HFF-Myc (cell line): ENCODE results near the gene SRP14.

ENCODE experiments used
- DNase-seq: peaks from one replicate; pipeline ENCODE4 v3.0.0-alpha.2; 2011; ENCODE audit warnings: low read depth; ENCODE audit errors: extremely low read depth
- H3K4me3 ChIP-seq: replicated peaks from 2 replicates; pipeline ENCODE4 v1.5.1; 2011; ENCODE audit warnings: low read depth, mild to moderate bottlenecking, control low read depth, low read length
- CTCF ChIP-seq: IDR thresholded peaks from 2 replicates; pipeline ENCODE4 v1.5.1; 2012; ENCODE audit warnings: mild to moderate bottlenecking, low read depth, low read length, control low read depth; ENCODE audit errors: missing control alignments

Gene SRP14, protein sequence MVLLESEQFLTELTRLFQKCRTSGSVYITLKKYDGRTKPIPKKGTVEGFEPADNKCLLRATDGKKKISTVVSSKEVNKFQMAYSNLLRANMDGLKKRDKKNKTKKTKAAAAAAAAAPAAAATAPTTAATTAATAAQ

GRCh38 chr15:40038638-40039543 is at the start of gene SRP14:
SRP14 (minus strand) TSS chr15:40039181; CDS start chr15:40039116, 65 bp downstream.
- TF ChIP-seq CTCF = no peak
- DNase-seq = peak; percentile 75
- H3K4me3 ChIP-seq = peak within 1 kb of the TSS; percentile 94

DNA sequence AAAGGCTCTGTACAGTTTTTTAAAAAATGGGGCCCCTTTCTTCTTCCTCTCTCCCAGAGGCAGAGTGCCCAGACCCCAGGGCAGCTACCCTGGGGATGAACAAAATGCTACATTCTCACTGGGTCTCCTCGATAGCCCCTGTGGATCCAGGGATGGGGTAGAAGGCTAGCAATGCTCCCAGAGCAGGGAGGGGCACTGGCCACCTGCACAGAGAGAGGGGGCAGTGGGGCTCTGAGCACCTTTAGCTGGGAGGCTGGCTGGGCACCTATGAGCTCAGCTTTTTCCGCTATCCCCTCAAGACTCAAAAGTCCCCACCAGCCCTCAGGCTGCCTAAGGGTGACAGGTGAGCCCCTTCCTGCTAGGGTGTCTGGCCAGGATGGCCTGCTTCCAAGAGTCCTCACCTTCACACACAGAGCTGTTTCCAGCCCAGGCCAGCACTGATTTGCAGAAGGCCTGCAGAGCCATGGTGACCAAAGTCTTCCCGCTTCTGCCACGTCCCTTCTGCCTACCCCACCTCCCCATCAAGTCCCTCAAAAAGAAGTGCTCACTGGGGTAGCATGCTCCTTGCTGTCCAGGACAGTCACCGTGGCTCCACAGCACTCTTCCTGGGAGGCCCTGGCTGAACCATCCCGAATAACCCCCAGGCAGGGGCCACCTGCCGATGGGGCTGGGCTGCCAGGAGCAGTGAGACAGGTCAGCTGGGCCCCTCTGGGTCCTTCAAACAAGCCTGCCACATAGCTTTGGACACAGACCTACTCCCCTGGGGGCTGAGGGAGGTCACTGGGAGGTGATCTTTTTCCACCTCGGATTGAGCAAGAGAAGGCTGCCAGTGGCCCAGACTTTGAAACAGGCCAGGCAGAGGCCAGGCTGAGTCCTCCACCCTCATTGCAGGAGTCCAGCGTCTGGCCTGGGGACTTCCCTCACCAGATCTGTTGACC is 49.3 kb upstream of the SRP14 start:
- H3K4me3 ChIP-seq = no peak overlapping the region
- DNase-seq = no peak
- TF ChIP-seq CTCF = no peak

DNA sequence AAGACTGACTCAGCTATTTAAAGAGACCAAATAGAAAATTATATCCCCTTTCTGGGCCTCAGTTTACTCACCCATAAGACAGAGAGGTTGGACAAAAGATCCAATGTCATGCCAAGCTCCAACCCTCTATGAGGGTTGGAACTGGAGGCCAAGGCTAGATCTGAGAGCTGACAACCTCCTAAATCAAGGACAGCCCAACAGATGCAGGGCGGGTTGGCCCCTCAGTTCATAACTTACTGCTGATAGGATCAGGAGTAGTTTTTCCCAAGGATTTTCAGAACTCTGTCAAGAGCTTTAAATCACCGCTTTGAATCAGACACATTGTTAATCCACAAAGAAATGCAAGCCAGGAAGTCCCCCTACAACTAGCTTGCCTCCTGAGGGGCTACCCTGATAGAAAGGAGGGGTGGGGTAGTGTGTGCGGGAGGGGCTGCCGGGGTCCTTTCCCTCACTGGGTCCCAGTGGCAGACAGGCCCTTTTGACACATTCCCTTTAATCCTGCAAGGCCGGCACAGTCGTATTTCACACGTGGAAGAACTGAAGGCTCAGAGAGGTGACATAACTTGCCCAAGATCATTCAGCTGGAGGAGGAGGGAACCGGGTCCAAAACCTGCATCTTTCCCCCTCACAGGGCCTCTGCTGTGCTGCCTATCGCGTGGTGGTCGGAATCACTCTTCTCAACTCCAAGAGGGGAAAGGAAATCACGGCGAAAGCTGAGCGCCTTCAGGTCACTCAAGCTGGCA is 48.3 kb upstream of the SRP14 start:
- TF ChIP-seq CTCF = no peak
- no peak overlapping the region for H3K4me3 ChIP-seq
- DNase-seq = no peak

GRCh38 chr15:40085266-40085665 is 46.3 kb upstream of the SRP14 start:
- no peak for TF ChIP-seq CTCF
- no peak overlapping the region for H3K4me3 ChIP-seq
- no peak for DNase-seq

- DNase-seq = no peak
- no peak overlapping the region for H3K4me3 ChIP-seq
- TF ChIP-seq CTCF = no peak
These were observed 45.7 kb upstream of the SRP14 start for GRCh38 chr15:40084650-40085049.
